GM18499 (cell line): ENCODE measurements around the gene IL4I1.

Experiments
- ATAC-seq: cut with Tn5 transposase; IDR thresholded peaks from one replicate; pipeline ENCODE4 v1.9.1; 2021; ENCODE audit warnings: moderate number of reproducible peaks; ENCODE audit not compliant: insufficient read depth, unreplicated experiment

The IL4I1 gene

GRCh38 chr19:49881672-49882394 lies 14.9 kb downstream of the IL4I1 start:
- ATAC-seq: no peak

- ATAC-seq: no peak
These were observed 15.5 kb downstream of the IL4I1 start for GRCh38 chr19:49881186-49881585.

GRCh38 chr19:49880162-49880869 lies 16.4 kb downstream of the IL4I1 start:
- ATAC-seq: no peak

GRCh38 chr19:49879243-49879963 lies 17.3 kb downstream of the IL4I1 start:
- no peak for ATAC-seq

GRCh38 chr19:49878744-49879070 lies 18.0 kb downstream of the IL4I1 start:
- ATAC-seq: no peak

GRCh38 chr19:49877879-49878743 lies 18.6 kb downstream of the IL4I1 start:
- ATAC-seq: peak; percentile 8

- peak; percentile 46 for ATAC-seq
These were observed 19.4 kb downstream of the IL4I1 start, which contains the start of the genes AKT1S1 and TBC1D17 for GRCh38 chr19:49877020-49877878. Gene AKT1S1 (minus strand): TSS chr19:49877355. CDS start chr19:49873295, 4,060 bp downstream. Gene TBC1D17 (plus strand): TSS chr19:49877702. CDS start chr19:49877724, 22 bp downstream.

GRCh38 chr19:49876422-49877019 lies 20.2 kb downstream of the IL4I1 start:
- peak; percentile 34 for ATAC-seq

- no peak for ATAC-seq
These were observed 20.7 kb downstream of the IL4I1 start for GRCh38 chr19:49875857-49876421.

- no peak for ATAC-seq
These were observed 21.5 kb downstream of the IL4I1 start for GRCh38 chr19:49875177-49875576.

- no peak for ATAC-seq
These were observed 22.1 kb downstream of the IL4I1 start for GRCh38 chr19:49874503-49875157.

- ATAC-seq: no peak
These were observed 22.9 kb downstream of the IL4I1 start for GRCh38 chr19:49873834-49874233.

- ATAC-seq: no peak
These were observed 23.6 kb downstream of the IL4I1 start for GRCh38 chr19:49873129-49873521.

- no peak for ATAC-seq
These were observed 24.2 kb downstream of the IL4I1 start for GRCh38 chr19:49872245-49873128.

GRCh38 chr19:49871349-49871985 lies 25.2 kb downstream of the IL4I1 start:
- no peak for ATAC-seq

- no peak for ATAC-seq
These were observed 26.3 kb downstream of the IL4I1 start for GRCh38 chr19:49870309-49870901.
